ENCODE data around the gene CAMTA2.

DNA sequence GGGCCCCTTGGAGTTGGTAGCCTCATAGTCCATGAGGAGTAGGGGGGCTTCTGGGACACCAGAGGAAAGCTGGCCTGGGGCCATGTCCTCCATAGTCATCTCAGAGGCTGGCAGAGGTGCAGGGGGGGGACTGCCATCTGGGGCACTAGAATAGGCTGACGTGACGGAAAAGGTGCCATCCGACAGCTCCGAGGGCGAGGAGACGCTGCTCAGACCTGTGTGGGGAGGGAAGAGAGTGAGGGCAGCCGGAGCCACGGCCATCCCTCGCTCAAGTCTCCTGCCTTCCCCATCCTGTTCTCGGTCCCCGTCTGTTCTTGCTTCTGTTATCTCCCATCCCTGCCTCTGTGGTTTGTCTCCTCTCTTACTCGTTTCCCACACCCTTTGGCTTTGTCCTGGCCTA lies 15.2 kb downstream of the CAMTA2 start:
- TF ChIP-seq, protein P1, sequence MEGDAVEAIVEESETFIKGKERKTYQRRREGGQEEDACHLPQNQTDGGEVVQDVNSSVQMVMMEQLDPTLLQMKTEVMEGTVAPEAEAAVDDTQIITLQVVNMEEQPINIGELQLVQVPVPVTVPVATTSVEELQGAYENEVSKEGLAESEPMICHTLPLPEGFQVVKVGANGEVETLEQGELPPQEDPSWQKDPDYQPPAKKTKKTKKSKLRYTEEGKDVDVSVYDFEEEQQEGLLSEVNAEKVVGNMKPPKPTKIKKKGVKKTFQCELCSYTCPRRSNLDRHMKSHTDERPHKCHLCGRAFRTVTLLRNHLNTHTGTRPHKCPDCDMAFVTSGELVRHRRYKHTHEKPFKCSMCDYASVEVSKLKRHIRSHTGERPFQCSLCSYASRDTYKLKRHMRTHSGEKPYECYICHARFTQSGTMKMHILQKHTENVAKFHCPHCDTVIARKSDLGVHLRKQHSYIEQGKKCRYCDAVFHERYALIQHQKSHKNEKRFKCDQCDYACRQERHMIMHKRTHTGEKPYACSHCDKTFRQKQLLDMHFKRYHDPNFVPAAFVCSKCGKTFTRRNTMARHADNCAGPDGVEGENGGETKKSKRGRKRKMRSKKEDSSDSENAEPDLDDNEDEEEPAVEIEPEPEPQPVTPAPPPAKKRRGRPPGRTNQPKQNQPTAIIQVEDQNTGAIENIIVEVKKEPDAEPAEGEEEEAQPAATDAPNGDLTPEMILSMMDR (IDR thresholded peaks at IDR 0.05), result no peak
- no peak for TF ChIP-seq EZH2 (IDR thresholded peaks at IDR 0.05)
- TF ChIP-seq EZH2phosphoT487 (IDR thresholded peaks at IDR 0.05), result no peak

Data from neural progenitor cell (in vitro differentiated cells).